Memory B cell (primary cell): ENCODE measurements around the gene WBP1L.
"Not testable (repeated sequence)": the region's sequence is repeated elsewhere in the genome, so short reads cannot be mapped to it uniquely, and the experiment has no call there.

Experiments
- ATAC-seq: fragments of 150-1000 bp; cut with Tn5 transposase; 2 replicates; pipeline ENCODE4 v1.10.0; 2021; ENCODE audit warnings: low read depth, mild to moderate bottlenecking, moderate library complexity
- DNase-seq, 2 donors: peaks; one replicate each; pipeline ENCODE4 v3.0.0; 2022; ENCODE audit warnings: low spot score in 2 of 2
- H3K27ac Mint-ChIP-seq: one replicate; pipeline ENCODE4 v1.8.0; 2022; ENCODE audit warnings: mild to moderate bottlenecking, moderate library complexity, mixed read lengths
- H3K27me3 Mint-ChIP-seq: one replicate; pipeline ENCODE4 v1.8.0; 2022; ENCODE audit warnings: mixed read lengths
- H3K36me3 Mint-ChIP-seq: one replicate; pipeline ENCODE4 v1.8.0; 2022; ENCODE audit warnings: mild to moderate bottlenecking, mixed read lengths
- H3K4me1 Mint-ChIP-seq: one replicate; pipeline ENCODE4 v1.8.0; 2022; ENCODE audit warnings: mixed read lengths
- H3K4me3 Mint-ChIP-seq: one replicate; pipeline ENCODE4 v1.8.0; 2022; ENCODE audit warnings: mild to moderate bottlenecking, moderate library complexity, mixed read lengths
- H3K9me3 Mint-ChIP-seq: one replicate; pipeline ENCODE4 v1.8.0; 2022; ENCODE audit warnings: mixed read lengths

The WBP1L gene

GRCh38 chr10:102743588-102744373, at the start of gene WBP1L:
Gene WBP1L (plus strand): TSS chr10:102743948. CDS start chr10:102744054, 106 bp downstream.
- H3K27ac Mint-ChIP-seq = peak within 1 kb of the TSS; percentile 92
- no peaks in the 10 kb centered on the region for H3K27me3 Mint-ChIP-seq
- ATAC-seq = peak; percentile 95
- peaks cover 1% of the 10 kb centered on the region for H3K9me3 Mint-ChIP-seq
- H3K36me3 Mint-ChIP-seq = peaks cover 8% of the 10 kb centered on the region
- peak; percentile 87 to 96 for DNase-seq
- H3K4me3 Mint-ChIP-seq = peak within 1 kb of the TSS; percentile 96
- peaks cover 29% of the 10 kb centered on the region for H3K4me1 Mint-ChIP-seq

GRCh38 chr10:102695401-102695800, 48.3 kb upstream of the WBP1L start:
- DNase-seq, H3K9me3 Mint-ChIP-seq, H3K27ac Mint-ChIP-seq, H3K27me3 Mint-ChIP-seq, H3K4me1 Mint-ChIP-seq, ATAC-seq, H3K4me3 Mint-ChIP-seq: not testable (repeated sequence)
- peaks cover 18% of the 10 kb centered on the region for H3K36me3 Mint-ChIP-seq

- no peaks in the 10 kb centered on the region for H3K4me1 Mint-ChIP-seq
- no peak for DNase-seq
- no peak for ATAC-seq
- no peaks in the 10 kb centered on the region for H3K9me3 Mint-ChIP-seq
- no peaks in the 10 kb centered on the region for H3K27me3 Mint-ChIP-seq
- no peak overlapping the region for H3K27ac Mint-ChIP-seq
- peaks cover 18% of the 10 kb centered on the region for H3K36me3 Mint-ChIP-seq
- no peak overlapping the region for H3K4me3 Mint-ChIP-seq
Observed at GRCh38 chr10:102696736-102697135, 47.0 kb upstream of the WBP1L start.

- H3K27ac Mint-ChIP-seq = no peak overlapping the region
- H3K4me3 Mint-ChIP-seq = no peak overlapping the region
Observed at GRCh38 chr10:102698894-102699293, 44.9 kb upstream of the WBP1L start.

GRCh38 chr10:102701272-102701671, 42.5 kb upstream of the WBP1L start:
- ATAC-seq (no peak), DNase-seq (no peak)
- Mint-ChIP-seq H3K36me3 (peaks cover 20% of the 10 kb centered on the region), H3K27ac (no peak overlapping the region), H3K4me3 (no peak overlapping the region), H3K4me1 (peaks cover 6% of the 10 kb centered on the region), H3K9me3 (no peaks in the 10 kb centered on the region), H3K27me3 (no peaks in the 10 kb centered on the region)

More at GRCh38 chr10:102698894-102699293, 44.9 kb upstream of the WBP1L start:
- Mint-ChIP-seq H3K27me3 (no peaks in the 10 kb centered on the region), H3K9me3 (no peaks in the 10 kb centered on the region), H3K36me3 (peaks cover 18% of the 10 kb centered on the region), H3K4me1 (no peaks in the 10 kb centered on the region)
- DNase-seq (no peak), ATAC-seq (no peak)

- H3K27me3 Mint-ChIP-seq = no peaks in the 10 kb centered on the region
- ATAC-seq (no peak), DNase-seq (no peak)
- H3K4me3 Mint-ChIP-seq = no peak overlapping the region
- H3K9me3 Mint-ChIP-seq = no peaks in the 10 kb centered on the region
- peaks cover 18% of the 10 kb centered on the region for H3K36me3 Mint-ChIP-seq
- H3K4me1 Mint-ChIP-seq = peaks cover 6% of the 10 kb centered on the region
- H3K27ac Mint-ChIP-seq = no peak overlapping the region
Observed at GRCh38 chr10:102701796-102702195, 42.0 kb upstream of the WBP1L start.

DNA sequence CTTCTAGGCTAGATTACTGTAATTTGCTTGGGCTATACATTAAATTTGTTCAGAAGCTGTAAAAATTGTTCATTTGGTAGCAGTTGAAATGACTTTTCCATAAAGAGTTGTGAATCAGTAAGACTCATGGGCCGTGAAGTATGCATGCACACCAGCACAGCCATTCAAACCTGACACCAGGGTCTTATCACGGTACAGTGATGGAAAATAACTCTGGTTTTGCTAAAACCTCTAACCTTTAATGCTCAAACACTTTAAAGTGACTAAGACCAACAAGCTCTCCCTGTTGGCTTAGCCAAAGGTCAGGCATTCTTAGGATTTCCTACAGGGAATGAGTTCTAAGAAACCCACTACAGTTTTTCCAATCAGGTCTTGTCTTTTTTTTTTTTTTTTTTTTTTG, 41.0 kb upstream of the WBP1L start:
- Mint-ChIP-seq H3K4me3 (no peak overlapping the region), H3K36me3 (peaks cover 13% of the 10 kb centered on the region), H3K27ac (no peak overlapping the region), H3K27me3 (no peaks in the 10 kb centered on the region), H3K4me1 (peaks cover 6% of the 10 kb centered on the region), H3K9me3 (no peaks in the 10 kb centered on the region)
- DNase-seq (no peak), ATAC-seq (no peak)

- H3K4me1 Mint-ChIP-seq = peaks cover 6% of the 10 kb centered on the region
- no peaks in the 10 kb centered on the region for H3K27me3 Mint-ChIP-seq
- DNase-seq (no peak), ATAC-seq (no peak)
- H3K27ac Mint-ChIP-seq = no peak overlapping the region
- no peaks in the 10 kb centered on the region for H3K9me3 Mint-ChIP-seq
- peaks cover 4% of the 10 kb centered on the region for H3K36me3 Mint-ChIP-seq
- H3K4me3 Mint-ChIP-seq = no peak overlapping the region
Observed at GRCh38 chr10:102704915-102705314, 38.8 kb upstream of the WBP1L start.

DNA sequence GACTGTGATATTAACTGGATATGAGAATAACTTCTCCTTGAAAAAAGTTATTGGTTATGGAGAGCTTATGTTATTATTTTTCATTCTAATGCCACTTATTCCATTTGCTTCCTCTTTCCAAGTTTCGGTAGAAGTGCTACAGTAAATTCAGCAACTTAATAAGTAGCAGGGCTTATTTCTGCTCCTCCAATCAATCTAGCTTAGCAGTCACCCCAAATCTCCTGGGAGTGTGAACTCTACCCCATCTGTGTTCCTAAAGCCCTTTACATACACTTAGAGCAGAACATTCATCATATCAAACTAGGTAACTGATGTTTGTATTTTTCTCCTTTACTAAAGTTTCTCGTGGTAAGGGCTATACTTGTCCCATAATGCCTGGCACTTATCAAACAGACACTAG, 38.2 kb upstream of the WBP1L start:
- no peaks in the 10 kb centered on the region for H3K27me3 Mint-ChIP-seq
- ATAC-seq (no peak), DNase-seq (no peak)
- peaks cover 4% of the 10 kb centered on the region for H3K36me3 Mint-ChIP-seq
- H3K4me1 Mint-ChIP-seq = peaks cover 10% of the 10 kb centered on the region
- no peak overlapping the region for H3K4me3 Mint-ChIP-seq
- no peak overlapping the region for H3K27ac Mint-ChIP-seq
- no peaks in the 10 kb centered on the region for H3K9me3 Mint-ChIP-seq

DNA sequence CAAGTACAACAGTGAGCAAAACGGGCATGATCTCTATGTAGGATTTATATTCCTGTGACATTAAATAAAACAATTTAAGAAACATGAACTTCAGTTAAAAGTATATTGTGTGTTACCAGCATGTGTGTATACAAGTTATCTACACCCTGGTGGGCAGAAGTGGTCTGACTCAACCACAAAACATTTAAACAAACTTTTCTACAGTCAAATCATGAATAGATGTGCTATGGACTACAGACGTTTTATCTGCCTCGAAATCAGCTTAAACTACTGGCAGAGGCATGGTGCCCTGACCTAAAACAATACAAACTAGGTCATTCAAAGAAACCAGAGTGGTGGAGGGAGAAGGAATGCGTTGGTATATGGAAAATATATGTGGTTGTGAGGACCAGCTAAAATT, 33.1 kb upstream of the WBP1L start:
- H3K27ac Mint-ChIP-seq = peak overlapping the region; percentile 87
- ATAC-seq (no peak), DNase-seq (no peak)
- peak overlapping the region; percentile 28 for H3K4me3 Mint-ChIP-seq
- no peaks in the 10 kb centered on the region for H3K9me3 Mint-ChIP-seq
- peaks cover 16% of the 10 kb centered on the region for H3K4me1 Mint-ChIP-seq
- H3K27me3 Mint-ChIP-seq = no peaks in the 10 kb centered on the region
- no peaks in the 10 kb centered on the region for H3K36me3 Mint-ChIP-seq

- Mint-ChIP-seq H3K27ac (peak overlapping the region; percentile 87), H3K9me3 (no peaks in the 10 kb centered on the region), H3K36me3 (peaks cover 2% of the 10 kb centered on the region), H3K4me3 (no peak overlapping the region), H3K4me1 (peaks cover 18% of the 10 kb centered on the region), H3K27me3 (no peaks in the 10 kb centered on the region)
- DNase-seq (no peak), ATAC-seq (no peak)
Observed at GRCh38 chr10:102712089-102712488, 31.7 kb upstream of the WBP1L start.

- ATAC-seq = no peak
- H3K27ac Mint-ChIP-seq = peak overlapping the region; percentile 95
- H3K9me3 Mint-ChIP-seq = no peaks in the 10 kb centered on the region
- H3K4me1 Mint-ChIP-seq = peaks cover 21% of the 10 kb centered on the region
- H3K27me3 Mint-ChIP-seq = no peaks in the 10 kb centered on the region
- H3K4me3 Mint-ChIP-seq = peak overlapping the region; percentile 96
- peaks cover 6% of the 10 kb centered on the region for H3K36me3 Mint-ChIP-seq
- DNase-seq = no peak
Observed at GRCh38 chr10:102712843-102713538, 30.8 kb upstream of the WBP1L start.

GRCh38 chr10:102713539-102713813, 30.3 kb upstream of the WBP1L start:
- ATAC-seq (peak; percentile 59), DNase-seq (no peak)
- peak overlapping the region; percentile 96 for H3K4me3 Mint-ChIP-seq
- H3K9me3 Mint-ChIP-seq = no peaks in the 10 kb centered on the region
- H3K27ac Mint-ChIP-seq = peak overlapping the region; percentile 95
- no peaks in the 10 kb centered on the region for H3K27me3 Mint-ChIP-seq
- peaks cover 6% of the 10 kb centered on the region for H3K36me3 Mint-ChIP-seq
- H3K4me1 Mint-ChIP-seq = peaks cover 21% of the 10 kb centered on the region

- Mint-ChIP-seq H3K27ac (peak within 1 kb of the TSS; percentile 95), H3K36me3 (peaks cover 6% of the 10 kb centered on the region), H3K9me3 (no peaks in the 10 kb centered on the region), H3K27me3 (no peaks in the 10 kb centered on the region), H3K4me1 (peaks cover 21% of the 10 kb centered on the region), H3K4me3 (peak within 1 kb of the TSS; percentile 96)
- peak; percentile 78 to 83 for DNase-seq
- ATAC-seq = peak; percentile 82
Observed at GRCh38 chr10:102713814-102714620, 29.7 kb upstream of the WBP1L start, which contains the start of gene ARL3. Gene ARL3 (minus strand): TSS chr10:102714397. CDS start chr10:102714275, 122 bp downstream.
